Activated T-cell treated with anti-CD3 and anti-CD28 coated beads for 48 hours (primary cell): ENCODE results near the gene HHAT.
A peak's percentile ranks its signal among the peaks of the same experiment; 100 is the strongest.
"Not testable (repeated sequence)": the region's sequence is repeated elsewhere in the genome, so short reads cannot be mapped to it uniquely, and the experiment has no call there.

ENCODE experiments used
- DNase-seq: peaks from one replicate; pipeline ENCODE4 v3.0.0-alpha.2; 2020; ENCODE audit warnings: low read depth

Gene HHAT

DNA sequence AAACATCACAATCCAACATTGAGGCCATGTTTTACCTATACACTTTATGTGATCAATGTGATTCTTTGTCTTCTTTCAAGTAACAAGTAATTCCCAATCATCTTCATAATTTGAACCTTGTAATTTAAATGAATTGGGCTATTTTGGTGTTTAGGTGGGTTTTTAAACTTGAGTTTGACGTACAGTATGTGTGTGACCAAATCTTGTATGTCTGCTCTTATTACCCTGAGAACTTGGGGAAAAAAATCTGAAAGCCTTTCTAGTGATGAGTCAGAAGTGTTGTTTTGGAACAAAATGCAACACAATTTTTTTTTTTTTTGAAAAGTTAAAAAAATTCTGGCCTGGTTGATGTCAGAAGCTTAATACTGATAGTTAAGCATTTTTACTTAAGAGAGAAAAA is 68.5 kb downstream of the HHAT start:
- DNase-seq, result no peak

DNA sequence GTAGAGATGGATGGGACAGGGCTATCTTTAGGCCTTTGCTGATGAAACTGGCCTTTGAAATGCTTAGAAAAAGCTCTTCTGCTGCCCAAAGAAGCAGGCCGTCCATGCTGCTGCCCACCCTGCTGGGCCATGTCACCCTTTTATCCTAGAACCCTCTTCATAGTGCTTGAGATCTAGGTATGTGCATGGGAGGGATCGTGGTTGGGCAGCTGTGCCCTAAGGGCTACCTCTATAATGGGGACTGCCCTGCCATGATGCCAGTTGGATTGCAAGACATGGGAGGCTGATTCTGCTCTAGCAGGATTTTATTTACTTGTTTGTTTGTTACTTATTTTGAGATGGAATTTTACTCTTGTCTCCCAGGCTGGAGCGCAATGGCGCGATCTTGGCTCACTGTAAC is 69.0 kb downstream of the HHAT start:
- DNase-seq, result no peak

DNA sequence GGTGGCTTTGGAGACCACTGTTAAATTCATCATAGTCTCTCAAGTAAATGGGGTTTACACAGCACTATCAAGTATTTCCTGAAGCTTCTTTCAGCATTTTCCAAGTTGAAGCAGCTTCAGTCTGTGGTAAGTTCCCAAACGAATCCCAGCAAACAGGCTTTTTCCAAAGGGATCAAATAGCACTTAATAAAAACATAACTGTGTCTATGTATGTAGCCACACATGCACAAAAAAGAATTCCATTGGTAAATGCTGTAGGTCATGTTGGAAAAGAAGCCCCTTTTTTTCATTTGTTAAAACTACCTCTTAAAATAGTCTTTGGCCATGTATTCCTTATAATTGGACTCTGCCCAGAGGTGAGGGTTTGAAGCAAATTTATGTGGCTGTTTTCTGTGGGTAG is 69.8 kb downstream of the HHAT start:
- no peak for DNase-seq

DNA sequence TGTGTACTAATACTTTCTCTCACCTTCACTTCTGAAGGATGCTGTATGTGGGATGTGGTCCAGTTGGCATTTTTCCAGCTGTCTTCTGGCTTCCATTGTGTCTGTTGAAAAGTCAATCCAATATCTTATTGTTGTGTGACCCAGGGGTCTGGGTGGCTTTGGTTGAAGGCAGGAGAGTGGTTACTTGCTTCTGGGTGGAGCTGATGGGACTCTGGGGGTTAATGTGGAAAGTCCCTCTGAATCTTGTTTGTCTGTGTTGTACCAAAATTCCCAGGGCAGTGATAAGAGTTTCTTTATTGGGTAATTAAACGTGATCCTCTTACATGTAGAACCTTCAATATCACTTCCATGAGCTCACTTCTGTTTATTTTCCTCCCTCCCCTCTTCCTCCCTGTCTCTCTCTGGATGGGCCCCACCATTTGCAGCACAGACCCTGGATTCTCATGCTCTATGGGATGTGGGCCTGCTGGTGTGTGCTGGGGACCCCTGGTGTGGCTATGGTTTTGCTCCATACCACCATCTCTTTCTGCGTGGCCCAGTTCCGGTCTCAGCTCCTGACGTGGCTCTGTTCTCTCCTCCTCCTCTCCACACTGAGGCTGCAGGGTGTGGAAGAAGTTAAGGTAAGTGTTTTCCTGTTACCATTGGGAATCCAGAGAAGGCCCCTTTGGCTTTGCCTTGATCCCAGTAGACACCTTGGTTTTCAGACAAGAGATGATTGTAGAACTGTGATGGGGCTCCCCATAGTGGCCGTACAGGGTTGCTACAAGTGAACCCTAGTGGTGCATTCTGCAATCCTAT is 71.5 kb downstream of the HHAT start:
- DNase-seq, result peak; percentile 31

DNA sequence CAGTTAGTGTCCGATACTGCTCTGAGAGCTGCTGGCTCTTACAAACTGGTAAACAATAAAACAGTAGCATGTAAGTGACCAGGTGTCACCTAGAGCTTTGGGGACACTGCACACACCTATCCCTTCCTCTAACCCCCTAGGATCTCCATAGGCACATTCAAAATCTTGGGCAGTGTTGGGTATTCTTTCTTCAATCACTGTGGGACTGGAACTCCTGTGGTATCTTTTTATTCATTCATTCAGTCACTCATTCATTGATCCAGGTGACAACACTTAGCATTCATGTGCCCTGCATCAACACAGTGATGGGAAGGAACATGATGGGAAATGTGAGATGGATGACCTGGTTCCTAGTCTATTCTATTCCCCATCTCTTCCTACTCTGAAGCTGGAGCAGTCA is 73.9 kb downstream of the HHAT start:
- no peak for DNase-seq

DNA sequence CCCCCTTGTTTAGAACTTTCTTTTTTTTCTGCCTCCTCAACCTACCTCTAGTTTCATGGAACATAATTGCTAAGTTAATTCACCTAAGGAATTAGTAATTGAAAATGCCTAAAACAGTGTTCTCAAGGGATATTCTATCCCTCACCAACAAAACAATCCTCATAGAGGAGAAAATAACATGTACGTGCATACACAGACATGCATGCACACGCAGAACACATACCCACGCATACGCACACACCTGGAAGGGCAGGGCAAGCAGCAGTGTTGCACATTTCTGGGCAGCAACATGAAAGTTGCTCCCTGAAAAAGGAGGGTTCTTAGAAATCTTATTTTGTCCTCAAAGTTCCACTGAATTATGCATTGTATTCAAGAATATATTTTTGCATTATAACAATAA is 76.6 kb downstream of the HHAT start:
- DNase-seq, result no peak

DNA sequence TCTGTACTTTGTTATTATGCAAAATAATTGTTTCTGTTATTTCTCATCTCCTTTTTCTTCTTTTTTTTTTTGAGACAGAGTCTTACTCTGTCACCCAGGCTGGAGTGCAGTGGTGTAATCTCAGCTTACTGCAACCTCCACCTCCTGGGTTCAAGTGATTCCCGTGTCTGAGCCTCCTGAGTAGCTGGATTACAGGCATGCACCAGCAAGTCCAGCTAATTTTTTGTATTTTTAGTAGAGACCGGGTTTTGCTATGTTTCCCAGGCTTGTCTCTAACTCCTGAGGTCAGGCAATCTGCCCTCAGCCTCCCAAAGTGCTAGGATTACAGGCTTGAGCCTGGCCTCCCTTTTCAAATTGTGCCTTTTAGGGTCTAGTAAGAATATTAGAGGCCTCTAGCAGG is 77.6 kb downstream of the HHAT start:
- not testable (repeated sequence) for DNase-seq

DNA sequence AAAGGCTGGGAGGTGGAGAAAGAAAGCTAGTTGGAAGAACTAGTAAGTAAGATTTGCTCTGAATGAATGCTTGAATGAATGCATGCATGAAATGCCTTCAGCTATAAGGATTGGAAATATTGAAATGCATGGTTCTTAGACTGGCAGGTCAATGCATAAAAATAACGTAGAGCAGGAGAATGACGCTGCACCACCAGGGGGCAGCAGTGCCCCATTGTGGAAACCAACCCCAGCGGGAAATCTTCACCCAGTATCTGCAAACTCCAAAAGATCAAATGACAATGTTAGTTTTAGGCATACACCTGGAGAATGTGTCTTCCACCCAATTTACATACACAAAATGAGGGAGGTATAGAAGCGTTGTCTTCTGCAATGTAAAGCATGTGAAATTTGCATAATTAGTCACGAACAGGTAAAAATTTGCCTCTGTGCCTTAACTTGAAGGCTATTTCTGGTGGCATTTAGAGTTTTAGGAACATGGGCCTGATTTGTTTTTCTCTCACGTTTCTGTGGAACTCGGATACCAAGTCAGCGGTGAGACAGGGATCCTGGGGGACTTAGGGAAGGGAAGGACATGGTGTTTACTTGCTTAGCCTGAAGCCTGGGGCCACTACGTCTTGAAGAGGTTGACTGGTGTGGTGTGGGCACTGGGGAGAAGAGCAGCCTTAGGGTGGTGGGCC is 78.6 kb downstream of the HHAT start:
- DNase-seq, result peak; percentile 72

DNA sequence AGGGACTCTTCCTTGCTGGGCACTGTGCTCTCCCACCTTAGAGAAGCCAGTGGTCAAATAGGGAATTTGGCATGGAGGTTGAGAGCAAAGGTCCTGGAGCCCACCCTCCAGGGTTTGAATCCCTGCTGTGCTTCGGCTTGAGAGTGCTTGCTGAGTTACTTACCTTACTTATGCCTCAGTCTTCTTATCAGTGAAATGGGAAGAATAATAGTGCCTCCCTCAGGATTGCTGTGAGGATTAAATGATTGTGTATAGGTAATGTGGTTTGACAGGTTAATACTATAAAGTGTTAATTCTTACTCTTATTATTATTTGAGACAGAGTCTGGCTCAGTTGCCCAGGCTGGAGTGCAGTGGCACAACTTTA is 79.2 kb downstream of the HHAT start:
- no peak for DNase-seq

DNA sequence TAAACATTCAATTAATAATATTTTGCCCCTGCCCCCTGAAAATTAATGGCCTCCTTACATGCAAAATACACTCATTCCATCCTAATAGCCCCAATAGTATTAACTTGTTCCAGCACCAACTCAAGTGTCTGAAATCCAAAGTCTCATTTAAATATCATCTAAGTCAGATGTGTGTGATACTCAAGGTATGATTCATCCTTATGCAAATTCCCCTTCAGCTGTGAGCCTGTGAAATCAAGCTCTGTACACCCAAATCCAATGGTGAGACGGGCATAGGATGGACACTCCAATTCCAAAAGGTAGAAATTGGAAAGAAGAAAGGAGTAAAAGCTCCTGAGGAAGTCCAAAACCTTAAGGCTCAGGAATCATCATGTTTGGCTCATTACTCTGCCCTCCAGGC is 83.5 kb downstream of the HHAT start:
- no peak for DNase-seq

DNA sequence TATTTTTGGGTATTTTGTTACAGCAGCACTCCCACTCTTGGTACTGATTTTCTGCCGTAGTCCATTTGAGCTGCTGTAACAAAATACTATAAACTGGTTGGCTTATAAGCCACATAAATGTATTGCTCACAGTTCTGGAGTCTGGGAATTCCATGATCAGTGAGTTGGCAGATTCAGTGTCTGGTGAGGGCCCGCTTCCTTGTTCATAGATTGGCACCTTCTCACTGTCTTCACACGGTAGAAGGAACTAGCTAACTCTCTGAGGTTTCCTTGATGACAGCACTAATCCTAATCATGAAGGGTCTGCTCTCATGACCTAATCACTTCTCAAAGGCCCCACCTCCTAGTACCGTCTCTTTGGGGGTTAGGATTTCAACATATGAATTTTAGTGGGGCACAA is 85.2 kb downstream of the HHAT start:
- no peak for DNase-seq

DNA sequence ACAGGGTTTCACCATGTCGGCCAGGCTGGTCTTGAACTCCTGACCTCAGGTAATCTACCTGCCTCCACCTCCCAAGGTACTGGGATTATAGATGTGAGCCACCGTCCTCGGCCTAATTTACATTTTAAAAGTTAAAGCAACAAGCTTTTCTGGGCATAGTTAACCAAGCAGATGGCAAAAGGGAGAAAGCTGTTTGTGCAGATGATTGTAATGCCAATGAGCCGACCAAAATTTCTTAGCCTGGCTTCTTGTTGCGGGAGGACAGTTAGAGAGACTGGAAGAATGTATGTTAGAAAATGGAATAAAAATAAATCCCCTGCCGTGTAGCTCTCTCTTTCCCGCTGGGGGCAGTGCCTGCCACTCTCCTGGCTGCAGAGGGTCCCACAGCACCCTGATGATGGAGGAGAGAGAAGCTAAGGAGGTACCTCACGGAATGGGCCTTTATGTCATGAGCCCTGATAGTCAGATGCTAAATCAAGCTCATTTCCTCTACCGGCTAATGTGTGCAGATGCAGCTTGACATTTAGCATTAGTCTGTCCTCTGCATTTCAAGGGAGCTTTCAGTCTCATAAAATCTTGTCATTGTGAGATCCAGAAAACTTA is 87.2 kb downstream of the HHAT start:
- DNase-seq, result no peak

DNA sequence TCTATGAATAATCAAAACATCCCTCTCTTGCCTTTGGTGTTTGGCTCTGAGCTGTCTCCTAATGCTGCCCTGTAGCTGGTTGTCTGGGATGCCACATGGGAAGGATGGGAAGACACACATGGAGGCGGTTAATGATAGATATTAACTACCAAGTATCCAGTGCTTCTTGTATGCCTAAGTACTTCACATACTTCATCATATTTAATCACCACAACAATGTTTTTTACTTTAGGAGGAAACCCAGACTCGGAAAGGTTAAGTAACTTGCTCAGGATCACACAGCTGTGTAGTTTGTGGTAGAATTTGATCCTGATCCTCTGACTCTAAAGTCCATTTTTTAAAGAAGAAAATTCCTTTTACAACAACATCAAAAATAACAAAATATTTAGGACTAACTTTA is 88.0 kb downstream of the HHAT start:
- no peak for DNase-seq

DNA sequence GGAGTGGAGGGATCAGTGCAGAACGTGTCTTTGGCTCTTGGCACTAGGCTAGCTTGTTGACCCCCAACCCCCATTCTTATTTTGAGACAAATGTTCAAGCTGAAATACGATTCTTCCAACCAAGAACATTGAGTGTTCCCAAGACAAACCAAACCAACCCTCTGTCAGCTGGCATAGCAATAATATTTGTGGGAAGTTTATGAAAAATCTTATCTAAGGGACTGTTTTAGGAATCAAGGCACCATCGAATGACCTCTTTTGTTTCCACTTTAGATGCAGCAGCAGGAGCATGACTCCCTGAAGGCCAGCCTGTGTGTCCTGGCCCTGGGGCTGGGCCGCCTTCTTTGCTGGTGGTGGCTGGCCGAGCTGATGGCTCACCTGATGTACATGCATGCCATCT is 89.2 kb downstream of the HHAT start:
- DNase-seq, result no peak

DNA sequence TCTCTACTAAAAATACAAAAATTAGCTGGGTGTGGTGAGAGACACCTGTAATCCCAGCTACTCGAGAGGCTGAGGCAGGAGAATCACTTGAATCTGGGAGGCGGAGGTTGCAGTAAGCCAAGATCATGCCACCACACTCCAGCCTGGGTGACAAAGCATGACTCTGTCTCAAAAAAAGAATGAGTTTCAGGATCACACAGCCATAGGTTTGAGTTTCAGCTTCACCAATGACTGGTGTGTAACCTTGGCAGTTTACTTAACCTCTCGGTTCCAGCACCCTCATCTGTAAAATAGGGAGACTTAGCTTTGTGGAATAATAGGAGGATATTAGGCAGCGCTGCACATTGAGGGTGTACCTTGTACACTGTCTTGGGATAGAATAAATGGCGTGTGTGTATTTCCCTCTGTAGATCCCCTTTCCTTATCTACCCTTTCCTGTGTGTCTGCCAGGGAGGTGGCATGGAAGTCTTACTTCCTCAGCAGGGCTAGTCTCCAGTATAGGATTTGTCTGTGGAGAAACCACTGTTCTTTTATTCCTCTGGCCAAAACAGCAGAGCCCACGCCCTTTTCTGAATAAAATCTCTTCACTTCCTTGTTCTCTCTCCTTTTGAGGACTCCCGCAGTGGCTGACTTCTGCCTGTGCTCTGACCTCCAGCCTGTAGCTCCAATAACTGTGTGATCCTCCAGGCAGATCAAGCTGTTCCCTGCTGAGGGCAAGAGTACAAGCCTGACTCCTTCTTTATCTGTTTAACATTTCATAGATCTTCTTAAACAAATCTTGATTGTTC is 90.4 kb downstream of the HHAT start:
- DNase-seq, result no peak

DNA sequence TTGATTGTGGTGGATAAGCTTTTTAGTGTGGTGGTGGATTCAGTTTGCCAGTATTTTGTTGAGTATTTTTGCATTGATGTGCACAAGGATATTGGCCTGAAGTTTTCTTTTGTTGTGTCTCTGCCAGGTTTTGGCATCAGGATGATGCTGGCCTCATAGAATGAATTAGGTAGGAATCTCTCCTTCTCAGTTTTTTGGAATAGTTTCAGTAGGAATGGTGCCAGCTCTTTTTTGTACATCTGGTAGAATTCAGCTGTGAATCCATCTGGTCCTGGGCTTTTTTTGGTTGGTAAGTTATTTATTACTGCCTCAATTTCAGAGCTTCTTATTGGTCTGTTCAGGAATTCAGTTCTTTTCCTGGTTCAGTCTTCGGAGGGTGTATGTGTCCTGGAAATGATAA is 98.0 kb downstream of the HHAT start:
- DNase-seq, result not testable (repeated sequence)

DNA sequence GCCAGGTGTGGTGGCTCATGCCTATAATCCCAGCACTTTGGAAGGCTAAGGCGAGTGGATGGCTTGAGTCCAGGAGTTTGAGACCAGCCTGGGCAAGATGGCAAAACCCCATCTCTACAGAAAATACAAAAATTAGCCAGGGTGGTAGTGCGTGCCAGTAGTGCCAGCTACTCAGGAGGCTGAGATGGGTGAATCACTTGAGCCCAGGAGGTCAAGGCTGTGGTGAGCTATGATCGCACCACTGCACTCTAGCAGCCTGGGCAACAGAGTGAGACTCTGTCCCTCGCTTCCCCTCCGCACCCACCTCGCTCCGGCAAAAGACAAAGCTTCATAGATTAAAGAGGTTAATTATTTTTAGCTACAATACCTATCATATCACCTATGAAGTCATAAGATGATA is 100.0 kb downstream of the HHAT start:
- no peak for DNase-seq

DNA sequence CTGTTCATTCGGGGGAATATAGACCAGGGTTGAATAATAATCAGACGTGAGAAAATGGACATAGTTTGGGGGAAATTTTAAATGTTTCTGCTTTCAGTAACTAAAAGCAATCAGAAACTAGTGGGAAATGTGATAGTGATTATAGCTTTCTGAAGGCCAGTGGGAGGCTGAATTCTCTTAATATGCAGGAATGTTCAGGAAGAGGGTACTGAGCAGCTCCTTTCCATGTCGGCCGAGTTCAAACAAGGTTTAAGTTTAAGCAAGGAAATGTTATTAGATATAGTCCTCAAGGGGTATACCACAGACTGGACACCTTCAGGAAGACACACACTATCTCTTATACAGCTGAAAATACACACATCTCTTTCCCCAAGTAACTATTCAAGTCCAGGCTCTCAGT is 105.5 kb downstream of the HHAT start:
- no peak for DNase-seq

DNA sequence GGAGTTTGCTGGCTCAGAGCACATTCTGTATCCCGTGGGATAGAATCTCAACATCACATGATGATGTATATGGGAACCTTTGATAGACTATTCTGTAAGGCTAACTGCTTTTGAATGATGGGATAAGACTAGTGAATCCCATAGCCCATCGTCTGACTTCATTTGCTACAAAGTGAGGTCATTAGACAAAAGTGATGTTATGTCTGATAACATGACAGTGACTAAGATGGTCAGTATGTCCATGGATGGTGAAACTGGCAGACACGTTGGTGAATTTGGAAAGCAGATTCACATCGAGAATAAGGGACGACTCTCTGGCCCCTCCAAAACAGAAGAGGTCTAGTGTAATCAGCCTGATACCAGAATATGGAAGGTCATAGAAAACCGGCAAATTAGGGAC is 108.4 kb downstream of the HHAT start:
- no peak for DNase-seq

DNA sequence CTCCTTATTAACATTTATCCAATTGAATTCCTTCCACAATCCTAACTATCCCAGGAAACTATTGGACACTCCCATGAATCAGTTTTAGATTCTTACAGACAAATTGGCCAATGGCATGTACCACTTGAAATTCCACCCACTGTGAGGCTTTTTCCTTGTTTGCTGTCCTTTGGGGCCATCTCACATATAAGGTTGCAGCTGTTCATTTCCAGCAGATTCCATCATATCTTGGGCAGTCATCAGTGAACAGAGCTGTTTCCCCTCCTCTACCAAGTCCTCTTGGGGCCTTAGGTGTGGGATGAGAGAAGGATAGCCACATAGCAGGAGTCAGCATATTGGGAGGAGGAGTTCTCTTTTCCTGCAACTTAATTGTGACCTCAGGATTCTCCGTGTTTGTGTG is 109.1 kb downstream of the HHAT start:
- DNase-seq, result no peak

DNA sequence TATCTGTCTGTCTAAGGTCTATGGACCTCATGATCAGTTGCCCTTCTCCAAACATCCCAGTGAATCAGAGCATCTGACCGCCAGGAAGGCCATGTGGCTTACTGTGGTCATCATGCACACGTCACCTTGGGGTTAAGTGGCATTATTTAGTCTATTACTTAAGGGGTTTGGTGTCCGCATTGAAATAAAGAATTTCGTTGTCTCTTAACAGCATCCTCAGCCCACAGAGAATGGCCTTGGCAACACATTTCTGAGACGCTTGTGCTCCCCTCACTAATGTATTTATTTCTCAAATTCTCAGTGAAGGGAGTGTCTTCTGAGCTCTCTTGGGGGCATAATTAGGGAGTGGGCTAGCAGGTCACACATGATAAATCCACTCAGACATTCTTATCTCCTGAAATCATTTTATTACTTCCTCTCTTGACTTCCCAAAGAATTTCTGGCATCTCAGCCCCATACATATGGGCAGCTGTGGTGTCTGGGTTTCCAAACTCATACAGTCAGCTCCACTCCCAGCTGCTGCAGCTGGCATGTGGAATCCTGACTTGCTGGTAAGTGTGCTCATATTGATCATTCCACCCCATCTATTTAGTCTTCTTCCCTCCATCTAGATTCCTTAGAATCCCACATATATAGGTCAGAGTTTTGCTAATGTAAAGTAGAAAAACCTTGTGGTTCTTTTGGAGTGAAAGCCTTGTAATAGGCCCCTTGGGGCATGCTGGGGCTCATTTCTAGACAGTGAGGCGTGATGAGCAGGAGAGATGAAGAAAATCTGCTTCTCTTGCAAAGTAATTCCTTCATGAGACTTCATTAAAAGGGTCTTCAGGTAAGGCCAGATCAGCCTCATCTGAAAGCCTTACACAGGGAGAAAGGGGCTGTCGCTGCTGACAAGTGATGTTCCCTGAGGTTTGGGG is 110.5 kb downstream of the HHAT start:
- no peak for DNase-seq

DNA sequence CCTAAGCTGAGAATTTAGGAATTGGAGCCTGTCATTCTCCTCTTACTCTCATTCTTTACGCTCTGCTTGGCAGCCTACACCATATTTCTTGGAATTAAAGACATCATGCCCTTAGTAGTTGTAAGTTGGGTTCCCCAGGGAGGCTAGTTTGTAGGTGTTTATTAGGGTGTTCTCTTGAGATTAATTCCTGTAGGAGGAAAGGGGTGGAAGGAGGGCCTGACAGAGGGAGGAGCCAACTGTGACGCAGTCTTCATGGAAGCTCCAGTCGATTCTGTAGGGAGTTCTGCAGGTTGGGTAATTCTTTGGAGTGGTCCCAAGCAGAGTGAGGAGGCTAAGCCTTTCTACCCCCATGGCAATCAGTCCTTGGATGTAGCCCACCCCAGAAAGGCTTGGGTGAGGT is 111.4 kb downstream of the HHAT start:
- DNase-seq, result no peak
